HuH-7 (cell line): ENCODE measurements around the gene SESTD1.

ENCODE experiments used
- DNase-seq: peaks from one replicate; pipeline ENCODE4 v3.0.0; 2011; ENCODE audit warnings: low spot score

Gene SESTD1, protein sequence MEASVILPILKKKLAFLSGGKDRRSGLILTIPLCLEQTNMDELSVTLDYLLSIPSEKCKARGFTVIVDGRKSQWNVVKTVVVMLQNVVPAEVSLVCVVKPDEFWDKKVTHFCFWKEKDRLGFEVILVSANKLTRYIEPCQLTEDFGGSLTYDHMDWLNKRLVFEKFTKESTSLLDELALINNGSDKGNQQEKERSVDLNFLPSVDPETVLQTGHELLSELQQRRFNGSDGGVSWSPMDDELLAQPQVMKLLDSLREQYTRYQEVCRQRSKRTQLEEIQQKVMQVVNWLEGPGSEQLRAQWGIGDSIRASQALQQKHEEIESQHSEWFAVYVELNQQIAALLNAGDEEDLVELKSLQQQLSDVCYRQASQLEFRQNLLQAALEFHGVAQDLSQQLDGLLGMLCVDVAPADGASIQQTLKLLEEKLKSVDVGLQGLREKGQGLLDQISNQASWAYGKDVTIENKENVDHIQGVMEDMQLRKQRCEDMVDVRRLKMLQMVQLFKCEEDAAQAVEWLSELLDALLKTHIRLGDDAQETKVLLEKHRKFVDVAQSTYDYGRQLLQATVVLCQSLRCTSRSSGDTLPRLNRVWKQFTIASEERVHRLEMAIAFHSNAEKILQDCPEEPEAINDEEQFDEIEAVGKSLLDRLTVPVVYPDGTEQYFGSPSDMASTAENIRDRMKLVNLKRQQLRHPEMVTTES

DNA sequence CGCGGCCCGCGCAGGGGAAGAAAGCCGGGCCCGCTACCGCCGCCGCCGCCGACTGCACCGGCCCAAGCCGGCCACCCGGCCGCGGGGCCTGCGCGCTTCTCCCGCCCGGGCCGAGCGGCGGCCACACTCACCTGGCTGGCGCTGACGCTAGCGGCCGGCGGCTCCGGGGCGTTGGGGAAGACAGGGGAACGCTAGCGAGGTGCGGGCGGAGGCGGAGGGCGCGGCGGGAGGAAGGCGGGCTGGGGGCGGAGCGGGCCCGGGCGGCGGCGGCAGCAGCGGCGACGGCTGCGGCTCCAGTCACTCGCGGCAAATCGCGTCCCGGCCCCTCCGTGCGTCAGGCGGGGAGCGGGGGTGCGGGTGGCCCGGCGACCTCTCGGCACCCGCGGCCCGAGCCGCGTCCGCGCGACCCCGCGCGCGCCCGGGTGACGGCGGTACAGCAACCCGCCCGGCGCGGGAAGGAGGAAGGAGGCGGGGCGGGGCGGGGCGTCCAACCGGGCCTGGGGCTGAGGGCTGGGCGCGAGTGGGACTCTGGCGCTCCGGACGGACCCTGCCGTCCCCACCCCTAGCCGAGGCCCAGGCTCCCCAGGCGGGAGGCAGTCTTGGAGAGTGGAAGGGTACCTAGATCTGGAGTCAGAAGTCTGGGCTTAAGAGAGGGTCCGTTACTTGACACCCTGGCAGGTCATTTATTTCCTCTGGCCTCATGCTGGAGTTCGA, at the start of gene SESTD1:
TSS of gene SESTD1 (minus strand) at position 465 of the 714 bp plus-strand sequence. CDS start 72,991 bp downstream, outside the sequence.
- peak; percentile 66 for DNase-seq

DNA sequence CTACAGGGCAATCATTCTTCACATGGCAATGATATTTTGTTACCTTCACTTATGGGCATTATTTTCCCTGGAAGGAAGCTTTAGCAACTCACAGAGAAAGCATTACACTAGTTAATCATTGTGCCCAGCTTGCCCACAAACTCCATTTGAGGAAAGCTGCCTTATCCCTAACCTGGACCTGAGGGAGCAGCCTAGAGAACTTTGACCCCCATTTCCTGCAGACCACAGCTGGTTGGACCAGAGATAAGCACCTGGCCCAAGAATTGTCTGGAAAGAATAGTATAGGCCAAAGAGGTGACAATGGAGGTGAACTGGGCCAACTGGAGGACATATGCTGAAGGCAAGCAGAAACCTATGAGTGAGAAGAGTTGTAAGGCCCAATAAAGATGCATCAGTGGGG, 48.4 kb upstream of the SESTD1 start:
- no peak for DNase-seq

DNA sequence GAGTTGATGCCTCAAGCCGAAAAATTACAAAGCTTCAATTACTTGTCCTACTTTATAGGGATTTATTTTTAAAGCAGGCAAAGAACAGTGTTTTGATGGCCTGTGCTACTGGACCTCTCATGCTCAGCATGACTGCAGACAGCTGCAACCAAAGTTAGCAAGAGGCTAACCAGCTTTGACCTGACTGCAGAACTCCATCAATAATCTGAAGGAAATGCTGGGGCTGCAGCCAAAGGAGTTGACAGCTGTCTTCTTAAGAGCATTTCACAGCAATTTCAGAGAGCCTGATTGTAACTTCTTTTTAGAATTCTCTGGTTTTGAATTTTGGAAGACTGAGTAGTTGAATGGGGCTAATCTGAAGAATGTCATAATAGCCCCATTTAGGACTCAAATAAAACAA, 46.5 kb upstream of the SESTD1 start:
- no peak for DNase-seq

DNA sequence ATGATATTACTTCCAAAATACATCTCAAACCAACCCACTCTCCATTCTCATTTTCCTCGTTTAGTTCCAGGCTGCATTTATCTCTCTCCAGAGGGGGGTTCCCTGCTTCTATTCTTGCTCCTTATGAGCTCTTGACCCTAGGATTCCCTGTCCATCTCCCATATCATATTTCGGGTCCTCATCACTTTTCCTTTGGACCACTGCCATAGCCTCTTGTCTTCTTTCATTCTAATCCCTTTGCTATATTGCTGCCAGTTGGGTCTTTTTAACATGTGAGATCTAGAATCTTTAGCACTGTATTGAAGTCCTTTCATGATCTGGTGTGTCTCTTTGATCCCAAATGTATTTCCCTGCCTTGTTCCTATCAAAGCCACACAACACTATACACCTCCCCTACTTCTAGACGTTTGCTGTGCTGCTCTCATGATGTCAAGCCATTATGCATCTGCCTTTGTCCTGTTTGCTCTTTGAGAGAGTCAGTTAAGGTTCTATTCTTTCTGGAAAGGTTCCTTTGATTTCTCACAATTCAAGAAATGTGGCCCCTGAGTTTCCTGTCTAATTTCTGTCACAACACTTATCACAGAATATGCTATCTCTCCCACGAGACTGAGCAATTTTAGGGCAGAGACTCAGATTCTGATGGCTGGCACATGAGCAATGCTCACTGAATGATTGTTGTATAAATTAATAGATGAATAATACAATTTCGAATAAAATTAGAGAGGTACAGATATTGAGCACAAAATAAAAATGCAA, 43.2 kb upstream of the SESTD1 start:
- DNase-seq, result no peak

DNA sequence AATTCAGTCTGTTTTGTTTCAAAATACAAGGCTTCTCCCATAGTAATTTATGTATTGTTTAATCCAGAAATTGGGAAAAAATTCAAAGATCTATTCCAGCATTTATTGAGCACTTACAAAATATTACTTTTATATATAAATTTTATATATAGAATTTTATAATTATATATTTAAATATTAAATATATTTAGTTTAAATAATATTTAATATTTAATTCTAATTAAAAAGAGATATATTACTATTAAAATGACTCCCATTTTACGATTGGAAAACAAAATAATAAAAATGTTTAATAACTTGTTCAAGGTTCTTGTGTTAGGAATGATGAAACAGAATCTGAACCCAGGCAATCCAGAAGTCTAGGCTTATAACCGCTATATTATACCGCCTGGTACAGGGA, 40.5 kb upstream of the SESTD1 start:
- no peak for DNase-seq

DNA sequence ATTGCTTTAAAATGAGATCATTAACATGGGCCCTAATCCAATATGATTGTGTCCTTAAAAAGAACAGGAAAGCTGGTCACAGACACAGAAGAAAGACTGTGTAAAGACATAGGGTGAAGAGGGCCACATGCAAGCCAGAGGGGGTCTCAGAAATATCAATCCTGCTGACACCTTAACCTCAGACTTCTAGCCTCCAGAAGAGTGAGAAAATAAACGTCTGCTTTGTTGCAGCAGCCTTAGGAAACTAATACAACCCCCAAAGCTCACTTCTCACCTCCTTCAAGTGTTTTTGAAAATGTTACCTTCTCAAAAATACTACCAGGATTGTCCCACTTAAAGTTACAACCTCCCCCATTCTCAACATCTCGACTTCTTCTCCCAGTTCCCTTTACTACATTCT, 39.8 kb upstream of the SESTD1 start:
- no peak for DNase-seq

DNA sequence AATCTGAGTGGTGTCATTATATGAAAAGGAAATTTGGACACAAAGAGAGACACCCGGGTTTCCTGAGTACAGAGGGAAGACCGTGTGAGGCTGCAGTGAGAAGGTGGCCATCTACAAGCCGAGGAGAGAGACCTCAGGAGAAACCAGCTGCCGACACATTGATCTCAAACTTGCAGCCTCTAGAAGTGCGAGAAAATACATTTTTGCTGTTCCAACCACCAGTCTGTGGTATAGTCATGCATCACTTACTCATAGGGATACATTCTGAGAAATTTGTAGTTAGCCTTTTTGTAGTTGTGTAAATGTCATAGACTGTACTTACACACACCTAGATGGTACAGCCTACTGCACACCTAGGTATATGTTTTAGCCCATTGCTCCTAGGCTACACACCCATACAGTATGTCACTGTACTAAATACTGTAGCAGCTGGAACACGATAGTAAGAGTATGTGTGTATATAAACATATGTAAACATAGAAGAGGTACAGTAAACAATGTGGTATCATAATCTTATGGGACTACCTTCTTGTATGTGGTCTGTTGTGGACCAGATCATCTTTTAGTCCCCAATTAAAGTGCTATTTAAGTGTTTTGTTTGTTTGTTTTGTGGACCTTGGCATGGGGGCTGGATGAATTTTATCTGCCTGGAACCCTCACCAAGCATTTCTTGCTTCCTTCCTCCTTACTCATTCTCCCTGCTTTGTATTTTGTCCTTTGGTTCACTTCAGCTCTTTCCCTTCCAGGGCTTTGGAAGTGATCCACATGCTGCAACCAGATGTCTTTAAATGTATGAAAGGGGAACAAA, 38.3 kb upstream of the SESTD1 start:
- no peak for DNase-seq

DNA sequence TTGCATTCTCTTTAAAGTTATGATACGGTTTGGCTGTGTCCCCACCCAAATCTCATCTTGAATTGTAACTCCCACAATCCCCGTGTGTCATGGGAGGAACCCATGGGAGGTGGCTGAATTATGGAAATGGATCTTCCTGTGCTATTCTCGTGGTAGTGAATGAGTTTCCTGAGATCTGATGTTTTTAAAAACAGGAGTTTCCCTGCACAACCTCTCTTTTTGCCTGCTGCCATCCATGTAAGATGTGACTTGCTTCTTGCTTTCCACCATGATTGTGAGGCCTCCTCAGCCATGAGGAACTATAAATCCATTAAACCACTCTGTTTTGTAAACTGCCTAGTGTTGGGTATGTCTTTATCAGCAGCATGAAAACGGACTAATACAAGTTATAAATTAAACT, 37.5 kb upstream of the SESTD1 start:
- no peak for DNase-seq

DNA sequence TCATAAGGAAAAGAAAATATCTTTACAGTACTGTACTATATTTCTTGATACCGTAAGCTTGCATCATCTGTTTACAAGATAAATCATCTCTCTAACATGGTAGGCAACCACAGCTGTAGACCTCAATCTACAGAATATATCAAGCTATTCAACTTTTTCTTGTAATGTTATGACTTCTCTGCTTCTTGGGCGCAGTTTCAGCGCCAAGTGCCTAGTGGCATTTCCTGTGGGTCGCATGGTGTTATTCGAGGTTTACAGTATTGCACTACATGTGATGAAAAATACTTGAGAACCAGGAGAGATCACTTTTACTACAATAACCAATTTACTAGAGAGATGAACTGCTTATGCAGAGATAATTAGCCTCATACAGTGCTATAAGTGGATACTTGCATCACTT, 34.0 kb upstream of the SESTD1 start:
- no peak for DNase-seq

DNA sequence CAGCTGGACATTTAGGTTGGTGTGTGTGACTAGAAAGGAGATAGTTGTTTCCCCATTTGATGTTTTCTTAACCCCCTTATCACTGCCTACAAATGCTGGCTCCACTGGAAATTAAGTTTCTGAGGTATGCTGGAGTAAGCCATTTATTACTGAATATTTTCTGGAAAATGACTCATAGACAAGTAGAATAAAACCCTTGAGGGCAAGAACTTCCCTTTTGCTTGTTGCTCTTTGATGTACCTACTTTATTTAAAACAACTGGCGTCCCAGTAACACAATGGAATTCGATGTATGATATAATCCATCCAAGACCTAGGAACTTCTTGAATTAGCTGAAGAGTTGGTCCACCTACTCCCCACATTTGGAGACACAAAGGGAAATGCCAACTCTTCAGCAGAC, 33.3 kb upstream of the SESTD1 start:
- no peak for DNase-seq

DNA sequence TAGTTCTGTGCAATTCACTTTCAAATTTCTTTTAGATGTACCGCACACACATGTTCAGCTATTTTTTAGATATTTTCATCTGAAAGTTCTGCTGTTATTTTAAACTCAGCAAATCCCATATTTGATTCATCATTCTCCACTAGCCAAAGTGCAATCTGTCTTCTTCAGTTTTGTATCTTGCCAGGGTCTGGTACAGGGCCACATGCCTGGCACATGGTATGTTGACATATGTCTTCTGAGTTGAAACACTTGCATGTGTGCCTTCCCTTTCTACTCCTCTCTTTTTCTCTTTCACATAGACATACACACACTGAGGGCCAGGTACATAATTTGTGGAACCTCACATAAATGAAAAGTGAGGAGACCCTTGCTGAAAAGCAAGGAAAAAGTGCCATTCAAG, 25.7 kb upstream of the SESTD1 start:
- no peak for DNase-seq

DNA sequence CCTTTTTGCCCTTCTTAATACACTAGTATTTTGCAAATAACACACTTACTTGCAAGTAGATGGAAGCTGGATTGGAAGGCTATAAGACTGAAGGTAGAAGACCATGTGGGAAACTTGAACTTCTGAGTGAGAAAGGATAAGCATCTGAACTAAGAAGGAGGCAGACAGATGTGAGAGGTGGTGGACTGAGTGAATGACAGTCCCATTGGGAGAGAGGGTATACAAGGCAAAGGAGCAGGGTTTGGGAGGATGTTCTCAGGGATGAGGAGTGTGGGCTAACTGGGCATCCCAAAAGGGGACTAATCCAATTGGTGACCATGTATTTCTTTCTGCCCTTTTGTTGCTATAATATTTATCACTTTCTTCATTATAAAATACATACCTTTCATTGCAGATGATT, 20.4 kb upstream of the SESTD1 start:
- DNase-seq, result no peak

DNA sequence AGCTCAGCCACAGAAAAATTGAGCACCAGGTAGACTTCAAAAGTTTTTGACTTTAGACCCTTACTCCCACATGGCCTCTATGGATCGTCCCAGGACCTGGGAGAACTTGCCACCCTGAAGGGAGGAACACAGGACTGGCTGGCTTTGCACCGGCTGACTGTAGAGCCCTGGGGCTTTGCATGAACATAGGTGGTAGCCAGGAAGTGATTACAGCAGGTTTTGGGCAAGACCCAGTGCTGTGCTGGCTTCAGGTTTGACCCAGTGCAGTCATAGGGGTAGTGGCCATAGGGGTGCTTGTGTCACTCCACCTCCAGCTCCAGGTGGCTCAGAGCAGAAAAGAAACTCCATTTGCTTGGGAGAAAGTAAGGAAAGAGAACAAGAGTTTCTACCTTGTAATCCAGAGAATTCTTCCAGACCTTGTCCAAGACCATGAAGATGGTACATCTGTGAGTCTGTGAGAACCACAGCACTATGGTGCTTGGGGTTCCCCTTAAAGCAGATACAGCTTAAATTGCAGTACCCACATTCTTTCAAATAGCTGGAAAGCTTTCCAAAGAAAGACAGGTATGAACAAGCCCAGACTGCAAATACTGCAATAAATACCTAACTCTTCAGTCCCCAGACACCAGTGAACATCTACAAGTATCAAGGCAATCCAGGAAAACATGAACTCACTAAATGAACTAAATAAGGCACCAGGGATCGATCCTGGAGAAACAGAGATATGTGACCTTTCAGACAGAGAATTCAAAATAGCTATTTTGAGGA, 13.0 kb upstream of the SESTD1 start:
- DNase-seq, result no peak

DNA sequence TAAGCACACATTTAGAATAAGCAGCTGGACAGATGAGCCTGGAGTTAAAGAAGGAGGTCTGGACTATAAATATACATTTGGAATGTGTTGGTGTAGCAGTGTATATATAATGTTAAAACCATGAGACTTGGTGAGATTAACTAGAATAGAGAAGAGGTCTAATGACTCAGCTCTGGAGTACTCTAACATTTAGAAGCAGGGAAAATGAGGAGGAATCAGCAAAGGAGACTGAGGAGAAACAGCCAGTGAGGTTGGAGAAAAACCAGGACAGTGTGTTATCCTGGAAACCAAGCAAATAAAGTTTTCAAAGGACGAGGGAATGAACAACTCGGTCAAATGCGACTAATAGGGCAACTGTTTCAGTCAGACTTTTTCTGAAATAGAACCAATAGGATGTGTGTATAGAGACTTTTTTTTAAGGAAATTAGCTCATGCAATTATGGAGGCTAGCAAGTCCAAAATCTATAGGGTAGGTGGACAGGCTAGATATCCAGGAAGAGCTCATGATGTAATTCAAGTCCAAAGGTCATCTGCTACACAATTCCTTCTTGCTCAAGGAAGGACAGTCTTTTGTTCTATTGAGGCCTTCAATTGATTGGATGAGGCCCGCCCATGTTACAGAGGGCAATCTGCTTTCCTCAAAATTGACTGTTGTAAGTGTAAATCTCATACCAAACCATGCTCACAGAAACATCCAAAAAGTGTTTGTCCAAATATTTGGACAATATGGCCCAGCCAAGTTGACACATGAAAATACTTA, 10.8 kb upstream of the SESTD1 start:
- no peak for DNase-seq

DNA sequence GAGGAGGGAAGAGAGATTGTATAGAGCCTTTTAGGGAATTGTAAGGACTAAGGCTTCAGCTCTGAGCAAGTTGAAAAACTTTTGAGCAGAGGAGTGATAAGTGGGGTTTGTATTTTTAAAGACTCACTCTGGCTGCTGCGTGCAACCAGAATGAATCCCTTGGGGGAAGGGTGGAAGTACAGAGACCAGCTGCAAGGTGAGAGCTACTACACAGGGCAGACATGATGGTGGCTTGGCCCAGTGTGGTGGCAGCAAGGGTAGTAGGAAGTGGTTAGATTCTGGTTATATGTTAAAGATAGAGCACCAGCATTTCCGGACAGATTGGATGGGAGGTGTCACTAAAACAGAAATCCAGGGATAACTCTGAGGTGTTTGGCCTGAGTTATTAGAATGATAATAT, 10.1 kb upstream of the SESTD1 start:
- DNase-seq, result no peak

DNA sequence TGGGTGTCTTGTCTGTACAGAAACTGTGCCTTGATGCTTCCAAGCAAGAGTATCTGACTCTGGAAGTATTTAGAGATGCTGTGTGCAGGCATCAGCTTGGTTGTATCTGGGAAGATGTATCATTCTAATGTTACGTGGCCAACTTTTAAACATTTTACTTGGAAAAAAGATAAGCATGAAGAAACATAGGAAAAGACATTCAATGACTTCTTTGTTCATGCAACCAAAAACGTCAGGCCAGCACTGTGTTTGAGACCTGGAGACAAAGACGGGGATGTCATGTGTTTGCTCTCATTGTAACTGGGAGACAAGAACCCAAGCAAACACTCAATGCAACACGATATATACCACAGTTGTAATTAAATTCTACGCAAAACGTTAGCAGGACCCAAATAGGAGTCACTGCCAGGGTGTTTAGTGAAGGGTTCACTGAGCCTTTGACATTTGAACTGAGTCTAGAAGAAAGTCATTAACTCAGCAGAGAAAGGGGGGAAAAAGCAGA, 8.9 kb upstream of the SESTD1 start:
- DNase-seq, result no peak

DNA sequence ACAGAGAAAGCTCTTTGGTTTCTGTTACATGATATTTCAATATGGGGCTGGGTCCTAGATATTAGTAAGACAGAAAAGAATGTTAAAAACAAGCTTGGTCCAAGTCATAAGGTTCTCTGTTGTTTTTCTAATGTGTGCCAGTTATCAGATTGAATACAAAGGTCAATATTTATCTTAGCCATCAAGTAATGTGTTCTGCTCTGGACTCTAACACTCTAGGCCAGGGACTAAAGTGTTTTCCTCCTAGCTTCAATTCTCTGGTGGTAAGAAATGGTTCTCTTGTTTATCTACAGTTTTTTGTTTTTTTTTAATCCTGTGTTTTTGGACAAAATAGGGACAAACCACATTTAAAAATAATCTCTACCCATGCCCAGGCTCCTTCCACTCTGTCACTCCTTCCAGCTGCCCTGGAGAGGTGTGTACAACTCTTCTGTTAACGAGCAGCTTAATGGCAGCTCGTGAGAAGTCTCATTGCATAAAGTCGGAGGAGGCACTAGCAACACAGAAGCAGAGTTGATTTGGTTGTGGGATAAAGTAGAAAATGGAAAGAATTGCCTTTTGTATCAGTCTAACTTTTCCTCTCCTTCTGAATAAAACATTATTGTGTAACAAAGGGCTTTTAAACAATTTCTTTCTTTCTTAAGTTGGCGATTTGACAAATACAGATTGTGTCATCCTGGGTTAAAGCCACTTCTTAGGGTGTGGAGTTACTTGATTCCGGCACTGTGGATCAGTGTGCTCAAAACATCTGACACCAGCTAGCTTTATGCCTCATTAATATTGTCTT, 8.0 kb upstream of the SESTD1 start:
- DNase-seq, result no peak

DNA sequence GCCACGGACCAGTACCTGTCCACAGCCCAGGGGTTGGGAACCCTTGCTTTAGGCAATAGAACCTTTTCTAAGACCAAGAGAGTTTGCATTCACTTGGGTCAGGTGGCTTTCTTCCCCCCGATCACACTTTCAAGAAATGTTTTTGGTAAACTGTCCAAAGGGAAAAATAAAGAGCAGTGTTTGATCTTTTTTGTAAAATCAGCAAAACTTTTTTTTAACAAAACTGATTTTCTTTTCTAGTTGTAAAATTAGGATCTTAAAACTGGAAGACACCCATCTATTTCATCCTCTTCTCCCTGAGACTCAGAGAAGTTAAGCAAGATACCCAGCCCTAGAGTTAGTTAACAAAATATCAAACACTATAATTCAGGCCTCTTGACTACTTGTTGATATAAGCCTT, 6.1 kb upstream of the SESTD1 start:
- no peak for DNase-seq
